ENCODE data around the gene FGFBP1.
"Not testable (repeated sequence)": the region's sequence is repeated elsewhere in the genome, so short reads cannot be mapped to it uniquely, and the experiment has no call there.

Gene FGFBP1

GRCh38 chr4:15918484-15919129 lies 19.9 kb downstream of the FGFBP1 start:
- no peak for DNase-seq (ENCODE audit: low spot score)
- TF ChIP-seq, protein P1, sequence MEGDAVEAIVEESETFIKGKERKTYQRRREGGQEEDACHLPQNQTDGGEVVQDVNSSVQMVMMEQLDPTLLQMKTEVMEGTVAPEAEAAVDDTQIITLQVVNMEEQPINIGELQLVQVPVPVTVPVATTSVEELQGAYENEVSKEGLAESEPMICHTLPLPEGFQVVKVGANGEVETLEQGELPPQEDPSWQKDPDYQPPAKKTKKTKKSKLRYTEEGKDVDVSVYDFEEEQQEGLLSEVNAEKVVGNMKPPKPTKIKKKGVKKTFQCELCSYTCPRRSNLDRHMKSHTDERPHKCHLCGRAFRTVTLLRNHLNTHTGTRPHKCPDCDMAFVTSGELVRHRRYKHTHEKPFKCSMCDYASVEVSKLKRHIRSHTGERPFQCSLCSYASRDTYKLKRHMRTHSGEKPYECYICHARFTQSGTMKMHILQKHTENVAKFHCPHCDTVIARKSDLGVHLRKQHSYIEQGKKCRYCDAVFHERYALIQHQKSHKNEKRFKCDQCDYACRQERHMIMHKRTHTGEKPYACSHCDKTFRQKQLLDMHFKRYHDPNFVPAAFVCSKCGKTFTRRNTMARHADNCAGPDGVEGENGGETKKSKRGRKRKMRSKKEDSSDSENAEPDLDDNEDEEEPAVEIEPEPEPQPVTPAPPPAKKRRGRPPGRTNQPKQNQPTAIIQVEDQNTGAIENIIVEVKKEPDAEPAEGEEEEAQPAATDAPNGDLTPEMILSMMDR (conservative IDR thresholded peaks at IDR 0.05; ENCODE audit: low read depth), result no peak
- POLR2A ChIA-PET (ENCODE audit: low non-redundant PET), result no interaction called here
- H3K27ac ChIP-seq, result peak overlapping the region; percentile 62
- CTCF ChIA-PET, result interaction anchor here (1.0 kb wide), 1 partner anchor 83 kb away, joined by 4 read pairs; no protein-coding TSS in a partner anchor

DNA sequence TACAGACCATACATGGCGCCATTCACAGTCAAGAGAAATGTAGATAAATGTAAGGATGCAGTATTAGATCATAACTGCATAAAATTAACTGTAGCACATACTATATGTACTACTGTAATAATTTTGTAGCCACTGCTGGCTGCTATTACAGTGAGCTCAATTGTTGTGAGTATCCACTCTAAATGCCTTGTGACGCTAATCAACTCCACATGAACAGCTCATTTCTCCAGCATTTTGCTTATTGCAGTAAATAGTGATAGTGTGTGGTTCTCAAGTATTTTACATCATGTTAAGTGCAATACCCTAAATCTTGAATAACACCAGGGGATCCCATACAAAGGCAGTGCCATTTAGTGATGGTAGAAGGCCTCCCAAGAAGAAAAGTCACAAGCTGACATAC lies 21.2 kb downstream of the FGFBP1 start:
- no peak overlapping the region for H3K27ac ChIP-seq
- no peak for DNase-seq (ENCODE audit: low spot score)
- CTCF ChIA-PET, result interaction anchor here (0.7 kb wide), 1 partner anchor 26 kb away, joined by 3 read pairs; no protein-coding TSS in a partner anchor
- TF ChIP-seq, protein P1 (conservative IDR thresholded peaks at IDR 0.05; ENCODE audit: low read depth), result no peak
- POLR2A ChIA-PET (ENCODE audit: low non-redundant PET), result no interaction called here

- DNase-seq (ENCODE audit: low spot score); CTCF ChIA-PET; POLR2A ChIA-PET (ENCODE audit: low non-redundant PET): not testable (repeated sequence)
- H3K27ac ChIP-seq, result peak overlapping the region; percentile 27; the same call in 1 of the 2 replicates
These were observed 22.2 kb downstream of the FGFBP1 start for GRCh38 chr4:15916358-15916757.

DNA sequence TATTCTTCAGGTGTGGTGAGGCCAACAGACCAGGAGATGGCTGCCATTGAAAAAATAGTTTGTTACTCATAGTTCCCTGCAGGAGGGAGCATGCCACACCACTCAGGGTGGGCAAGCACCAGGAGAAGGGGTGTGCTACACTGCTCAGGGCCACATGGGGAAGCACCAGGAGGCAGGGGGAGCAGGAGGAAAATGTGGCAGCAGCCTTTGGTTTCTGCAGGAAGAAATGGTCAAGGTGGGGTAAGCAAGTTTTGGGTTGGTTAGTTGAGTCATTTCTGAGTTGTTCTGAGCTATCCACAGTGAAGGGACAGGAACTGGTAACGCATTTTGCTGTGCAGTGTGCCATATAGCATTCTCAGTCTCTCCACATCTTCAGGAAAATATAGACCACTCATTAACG lies 23.8 kb downstream of the FGFBP1 start:
- CTCF ChIA-PET, result no interaction called here
- POLR2A ChIA-PET (ENCODE audit: low non-redundant PET), result no interaction called here
- TF ChIP-seq, protein P1 (conservative IDR thresholded peaks at IDR 0.05; ENCODE audit: low read depth), result no peak
- peak overlapping the region; percentile 83 for H3K27ac ChIP-seq
- DNase-seq (ENCODE audit: low spot score), result no peak

DNA sequence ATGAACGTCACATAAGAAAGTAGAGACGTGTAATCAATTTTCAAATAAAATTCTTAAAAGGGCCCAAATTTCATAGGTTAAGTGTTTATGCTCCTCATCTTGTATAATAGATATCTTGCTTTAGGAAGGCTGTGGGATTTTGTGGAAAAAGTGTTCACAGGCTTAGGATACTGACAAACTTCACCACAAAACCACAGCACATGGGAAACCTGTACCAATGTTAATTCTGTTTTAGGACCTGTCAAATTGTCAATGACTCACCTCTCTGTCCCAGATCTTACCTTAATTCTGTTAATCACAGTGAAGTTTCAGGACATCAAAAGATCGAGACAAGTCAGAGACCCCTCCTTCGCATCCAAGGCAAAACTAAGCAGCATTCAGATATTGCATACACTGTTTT lies 24.2 kb downstream of the FGFBP1 start:
- no peak for DNase-seq (ENCODE audit: low spot score)
- TF ChIP-seq, protein P1 (conservative IDR thresholded peaks at IDR 0.05; ENCODE audit: low read depth), result no peak
- ChIA-PET CTCF (no interaction called here), POLR2A (ENCODE audit: low non-redundant PET) (no interaction called here)
- peak overlapping the region; percentile 83 for H3K27ac ChIP-seq

DNA sequence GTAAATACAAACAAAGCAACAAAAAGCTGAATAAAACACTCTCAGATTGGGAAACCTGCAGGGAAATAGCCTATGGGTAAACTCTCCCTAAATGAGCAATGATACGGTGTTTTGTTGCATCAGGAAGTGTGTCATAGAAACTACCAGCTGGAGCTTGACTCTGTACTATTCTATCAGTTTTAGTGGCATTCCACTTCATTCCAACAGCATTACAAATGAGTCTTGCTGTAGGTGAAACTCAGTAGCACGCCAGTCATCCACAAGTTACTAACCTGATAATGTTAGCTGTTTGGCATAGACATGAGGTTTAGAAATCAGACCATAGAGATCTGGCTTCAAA lies 24.9 kb downstream of the FGFBP1 start:
- H3K27ac ChIP-seq, result peak overlapping the region; percentile 62; the same call in 1 of the 2 replicates
- TF ChIP-seq, protein P1 (conservative IDR thresholded peaks at IDR 0.05; ENCODE audit: low read depth), result no peak
- ChIA-PET CTCF (interaction anchor here (0.6 kb wide), 2 partner anchors 24 to 78 kb away, joined by 3 read pairs; no protein-coding TSS in a partner anchor), POLR2A (ENCODE audit: low non-redundant PET) (no interaction called here)
- peak; percentile 81 for DNase-seq (ENCODE audit: low spot score)

GRCh38 chr4:15912961-15913630 lies 25.4 kb downstream of the FGFBP1 start:
- peak overlapping the region; percentile 62; the same call in 1 of the 2 replicates for H3K27ac ChIP-seq
- TF ChIP-seq, protein P1 (conservative IDR thresholded peaks at IDR 0.05; ENCODE audit: low read depth), result no peak
- POLR2A ChIA-PET (ENCODE audit: low non-redundant PET), result no interaction called here

More at GRCh38 chr4:15912961-15913630, 25.4 kb downstream of the FGFBP1 start:
- no peak for DNase-seq (ENCODE audit: low spot score)
- CTCF ChIA-PET, result interaction anchor here (0.6 kb wide), 1 partner anchor 24 kb away, joined by 3 read pairs; no protein-coding TSS in a partner anchor
